Measurements from ENCODE around the gene RPA1.

DNA sequence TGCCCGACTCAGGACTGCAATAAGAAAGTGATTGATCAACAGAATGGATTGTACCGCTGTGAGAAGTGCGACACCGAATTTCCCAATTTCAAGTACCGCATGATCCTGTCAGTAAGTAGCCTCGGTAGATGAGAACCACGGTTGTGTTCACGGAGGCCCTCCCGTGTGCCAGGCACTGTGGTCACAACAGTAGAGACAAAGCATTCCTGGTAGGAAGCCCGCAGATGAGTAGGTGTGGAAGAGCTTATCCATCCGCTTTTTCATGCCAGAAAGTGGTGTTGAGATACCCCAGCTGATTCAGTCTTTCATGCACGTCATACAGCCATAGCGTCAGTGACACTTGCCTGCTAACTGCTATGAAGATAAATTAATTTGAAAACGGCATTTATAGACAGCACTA is 58.9 kb downstream of the RPA1 start:
- TF ChIP-seq, protein P1, sequence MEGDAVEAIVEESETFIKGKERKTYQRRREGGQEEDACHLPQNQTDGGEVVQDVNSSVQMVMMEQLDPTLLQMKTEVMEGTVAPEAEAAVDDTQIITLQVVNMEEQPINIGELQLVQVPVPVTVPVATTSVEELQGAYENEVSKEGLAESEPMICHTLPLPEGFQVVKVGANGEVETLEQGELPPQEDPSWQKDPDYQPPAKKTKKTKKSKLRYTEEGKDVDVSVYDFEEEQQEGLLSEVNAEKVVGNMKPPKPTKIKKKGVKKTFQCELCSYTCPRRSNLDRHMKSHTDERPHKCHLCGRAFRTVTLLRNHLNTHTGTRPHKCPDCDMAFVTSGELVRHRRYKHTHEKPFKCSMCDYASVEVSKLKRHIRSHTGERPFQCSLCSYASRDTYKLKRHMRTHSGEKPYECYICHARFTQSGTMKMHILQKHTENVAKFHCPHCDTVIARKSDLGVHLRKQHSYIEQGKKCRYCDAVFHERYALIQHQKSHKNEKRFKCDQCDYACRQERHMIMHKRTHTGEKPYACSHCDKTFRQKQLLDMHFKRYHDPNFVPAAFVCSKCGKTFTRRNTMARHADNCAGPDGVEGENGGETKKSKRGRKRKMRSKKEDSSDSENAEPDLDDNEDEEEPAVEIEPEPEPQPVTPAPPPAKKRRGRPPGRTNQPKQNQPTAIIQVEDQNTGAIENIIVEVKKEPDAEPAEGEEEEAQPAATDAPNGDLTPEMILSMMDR (IDR thresholded peaks at IDR 0.05), result no peak
- TF ChIP-seq POLR2AphosphoS5 (IDR thresholded peaks at IDR 0.05; ENCODE audit: insufficient read depth in 1 of 2, low read depth in 1 of 2), result no peak
